GM23338 (cell line): ENCODE results near the gene STX8. TPM values are rescaled to one million over a fixed set of nuclear protein-coding genes. Genes with fewer than 3 reads are reported as not detected.

Experiments
- ATAC-seq: fragments of 200-7000 bp; cut with Tn5 transposase; 3 replicates; pipeline ENCODE4 v1.9.1; 2020
- DNase-seq: peaks from one replicate; pipeline ENCODE4 v3.0.0-alpha.2; 2015; ENCODE audit warnings: low spot score
- H2AFZ ChIP-seq: fragments of 200-600 bp; sonication (generic); 2 replicates; pipeline ENCODE4 v1.8.0; 2016; ENCODE audit warnings: antibody characterized with exemption, mild to moderate bottlenecking, moderate library complexity
- H3F3A ChIP-seq: fragments of 200-600 bp; sonication (generic); replicated peaks from 2 replicates; pipeline ENCODE4 v1.8.0; 2017; ENCODE audit warnings: antibody characterized with exemption, mixed run types, low read depth
- H3K27ac ChIP-seq: fragments of 200-600 bp; sonication (generic); 2 replicates; pipeline ENCODE4 v1.6.1; 2016; ENCODE audit warnings: low read depth
- H3K27me3 ChIP-seq: fragments of 200-600 bp; sonication (generic); 2 replicates; pipeline ENCODE4 v1.8.0; 2016; ENCODE audit warnings: mild to moderate bottlenecking, mixed run types, moderate library complexity; ENCODE audit not compliant: insufficient read depth
- H3K36me3 ChIP-seq: fragments of 200-600 bp; sonication (generic); 2 replicates; pipeline ENCODE4 v1.8.0; 2016; ENCODE audit warnings: mild to moderate bottlenecking; ENCODE audit not compliant: insufficient read depth
- H3K4me1 ChIP-seq: fragments of 200-600 bp; sonication (generic); 2 replicates; pipeline ENCODE4 v1.8.0; 2016; ENCODE audit warnings: mild to moderate bottlenecking, moderate library complexity; ENCODE audit not compliant: insufficient read depth
- H3K4me2 ChIP-seq: fragments of 200-600 bp; sonication (generic); 2 replicates; pipeline ENCODE4 v1.7.1; 2017; ENCODE audit warnings: mixed run types
- H3K4me3 ChIP-seq: fragments of 200-600 bp; sonication (generic); 2 replicates; pipeline ENCODE4 v1.6.1; 2016; ENCODE audit warnings: mixed run types
- H3K79me2 ChIP-seq: fragments of 200-600 bp; sonication (generic); replicated peaks from 2 replicates; pipeline ENCODE4 v1.8.0; 2017; ENCODE audit warnings: mild to moderate bottlenecking; ENCODE audit not compliant: insufficient read depth
- H3K9me2 ChIP-seq: fragments of 200-600 bp; sonication (generic); 2 replicates; pipeline ENCODE4 v1.8.0; 2017; ENCODE audit not compliant: insufficient read depth
- H4K20me1 ChIP-seq: fragments of 200-600 bp; sonication (generic); replicated peaks from 2 replicates; pipeline ENCODE4 v1.8.0; 2017; ENCODE audit warnings: mild to moderate bottlenecking; ENCODE audit not compliant: insufficient read depth
- H3K27ac Mint-ChIP-seq: 2 replicates; pipeline ENCODE4 v1.8.0; 2020; ENCODE audit warnings: inconsistent platforms, mild to moderate bottlenecking, moderate library complexity, mixed read lengths
- H3K27me3 Mint-ChIP-seq: 3 replicates; pipeline ENCODE4 v1.8.0; 2022; ENCODE audit warnings: low read depth, mild to moderate bottlenecking, moderate library complexity, mixed read lengths, inconsistent platforms; ENCODE audit not compliant: insufficient read depth, poor library complexity
- H3K36me3 Mint-ChIP-seq: 3 replicates; pipeline ENCODE4 v1.8.0; 2021; ENCODE audit warnings: low read depth, mild to moderate bottlenecking, inconsistent platforms, moderate library complexity, mixed read lengths
- H3K4me1 Mint-ChIP-seq: 3 replicates; pipeline ENCODE4 v1.8.0; 2020; ENCODE audit warnings: mild to moderate bottlenecking, inconsistent platforms, mixed read lengths
- H3K4me3 Mint-ChIP-seq: 3 replicates; pipeline ENCODE4 v1.8.0; 2021; ENCODE audit warnings: moderate library complexity, mild to moderate bottlenecking, inconsistent platforms, mixed read lengths
- H3K9me3 Mint-ChIP-seq: 3 replicates; pipeline ENCODE4 v1.8.0; 2020; ENCODE audit warnings: moderate library complexity, mild to moderate bottlenecking, inconsistent platforms, mixed read lengths
- CREB1 ChIP-seq: fragments of 250-450 bp; sonication (Bioruptor Pico); IDR thresholded peaks from 2 replicates; pipeline ENCODE4 v1.5.0; 2020; ENCODE audit warnings: low read depth, mild to moderate bottlenecking, moderate library complexity
- EZH2 ChIP-seq: fragments of 200-600 bp; sonication (generic); IDR thresholded peaks from one replicate; pipeline ENCODE4 v1.8.0; 2017; ENCODE audit warnings: antibody characterized with exemption, mild to moderate bottlenecking, low read depth; ENCODE audit not compliant: unreplicated experiment
- EZH2phosphoT487 ChIP-seq: fragments of 200-600 bp; sonication (generic); IDR thresholded peaks from one replicate; pipeline ENCODE4 v1.8.1; 2018; ENCODE audit warnings: antibody characterized with exemption; ENCODE audit not compliant: unreplicated experiment
- JUNB ChIP-seq: IDR thresholded peaks from one replicate; pipeline ENCODE4 v1.6.1; 2016; ENCODE audit warnings: antibody characterized with exemption; ENCODE audit not compliant: unreplicated experiment
- NANOG ChIP-seq: IDR thresholded peaks from 2 replicates; pipeline ENCODE4 v1.6.1; 2016; ENCODE audit warnings: antibody characterized with exemption, borderline replicate concordance
- POLR2AphosphoS5 ChIP-seq: IDR thresholded peaks from 2 replicates; pipeline ENCODE4 v1.6.1; 2016; ENCODE audit warnings: antibody characterized with exemption, low read depth
- STAT1 ChIP-seq: IDR thresholded peaks from one replicate; pipeline ENCODE4 v1.6.1; 2016; ENCODE audit warnings: antibody characterized with exemption; ENCODE audit not compliant: unreplicated experiment
- ZNF114 ChIP-seq: fragments of 250-450 bp; sonication (Bioruptor Pico); IDR thresholded peaks from 2 replicates; pipeline ENCODE4 v1.5.0; 2020; ENCODE audit warnings: mild to moderate bottlenecking, moderate library complexity
- ZNF331 ChIP-seq: fragments of 250-450 bp; sonication (Bioruptor Pico); IDR thresholded peaks from 2 replicates; pipeline ENCODE4 v1.5.0; 2020; ENCODE audit warnings: low read depth, mild to moderate bottlenecking, moderate library complexity
- polyA plus RNA-seq: library from polyadenylated mRNA; unstranded; fragments of >200 nt; fragmentation: Nextera tagmentation; extraction: Ambion mirVana; gene quantifications from 2 replicates; pipeline ENCODE4 v1.2.1, GENCODE V29; 2016
- total RNA-seq: library from RNA; depleted of rRNA; stranded (reverse); fragments of >200 nt; shearing (Covaris generic); gene quantifications from 2 replicates; pipeline ENCODE4 v1.2.3, GENCODE V29; 2014
- TF ChIP-seq, protein P1 (sequence below): fragments of 250-450 bp; sonication (Bioruptor Pico); IDR thresholded peaks from 2 replicates; pipeline ENCODE4 v1.5.0; 2020; ENCODE audit warnings: mild to moderate bottlenecking, moderate library complexity
- TF ChIP-seq, protein P2 (sequence below), 2 experiments: fragments of 200-600 bp in 1 of 2; sonication (generic) in 1 of 2; conservative IDR thresholded peaks; 2 replicates each; pipeline versions ENCODE4 v1.5.1 to v1.6.1; 2016 to 2017; ENCODE audit warnings: antibody characterized with exemption in 2 of 2, low read depth in 2 of 2, mild to moderate bottlenecking in 2 of 2, moderate library complexity in 1 of 2
- TF ChIP-seq, protein P3 (sequence below): IDR thresholded peaks from 2 replicates; pipeline ENCODE4 v1.6.1; 2016; ENCODE audit warnings: antibody characterized with exemption
- TF ChIP-seq, protein P4 (sequence below): IDR thresholded peaks from one replicate; pipeline ENCODE4 v1.6.1; 2018; ENCODE audit warnings: antibody characterized with exemption; ENCODE audit not compliant: unreplicated experiment

The STX8 gene
- total and polyA plus RNA-seq, 2 experiments from 2014 or later, result 59.4 to 82.3 TPM

DNA sequence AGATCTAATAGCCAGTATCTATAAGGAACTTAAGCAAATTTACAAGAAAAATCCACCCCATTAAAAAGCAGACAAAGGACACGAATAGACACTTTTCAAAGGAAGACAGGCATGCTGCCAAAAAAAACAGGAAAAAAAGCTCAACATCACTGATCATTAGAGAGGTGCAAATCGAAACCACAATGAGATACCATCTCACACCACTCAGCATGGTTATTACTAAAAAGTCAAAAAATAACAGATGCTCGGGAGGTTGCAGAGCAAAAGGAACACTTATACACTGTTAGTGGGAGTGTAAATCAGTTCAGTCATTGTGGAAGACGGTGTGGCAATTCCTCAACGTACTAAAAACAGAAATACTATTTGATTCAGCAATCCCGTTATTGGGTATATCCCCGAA is 9.6 kb downstream of the STX8 start:
- Histone ChIP-seq H3K4me2 (no peak overlapping the region), H3K36me3 (0 out of 2 replicates have a peak, but pooled peaks cover 10% of the 10 kb centered on the region), H3K79me2 (peaks cover 15% of the 10 kb centered on the region), H3K4me1 (no peaks in the 10 kb centered on the region), H3K4me3 (no peak overlapping the region), H2AFZ (no peak overlapping the region), H3K27me3 (no peaks in the 10 kb centered on the region), H3F3A (no peaks in the 10 kb centered on the region), H4K20me1 (no peaks in the 10 kb centered on the region; the same call in 1 of the 2 replicates), H3K27ac (no peak overlapping the region), H3K9me2 (no peaks in the 10 kb centered on the region)
- Mint-ChIP-seq H3K27me3 (no peaks in the 10 kb centered on the region), H3K9me3 (no peaks in the 10 kb centered on the region), H3K36me3 (peaks cover 14% of the 10 kb centered on the region), H3K4me3 (no peak overlapping the region), H3K27ac (no peak overlapping the region), H3K4me1 (no peaks in the 10 kb centered on the region)
- TF ChIP-seq EZH2 (no peak), ZNF114 (CRISPR knock-in tag) (no peak), POLR2AphosphoS5 (no peak), CREB1 (CRISPR knock-in tag) (no peak), NANOG (no peak), STAT1 (no peak), EZH2phosphoT487 (no peak), JUNB (no peak), ZNF331 (CRISPR knock-in tag) (no peak)
- TF ChIP-seq, protein P1, sequence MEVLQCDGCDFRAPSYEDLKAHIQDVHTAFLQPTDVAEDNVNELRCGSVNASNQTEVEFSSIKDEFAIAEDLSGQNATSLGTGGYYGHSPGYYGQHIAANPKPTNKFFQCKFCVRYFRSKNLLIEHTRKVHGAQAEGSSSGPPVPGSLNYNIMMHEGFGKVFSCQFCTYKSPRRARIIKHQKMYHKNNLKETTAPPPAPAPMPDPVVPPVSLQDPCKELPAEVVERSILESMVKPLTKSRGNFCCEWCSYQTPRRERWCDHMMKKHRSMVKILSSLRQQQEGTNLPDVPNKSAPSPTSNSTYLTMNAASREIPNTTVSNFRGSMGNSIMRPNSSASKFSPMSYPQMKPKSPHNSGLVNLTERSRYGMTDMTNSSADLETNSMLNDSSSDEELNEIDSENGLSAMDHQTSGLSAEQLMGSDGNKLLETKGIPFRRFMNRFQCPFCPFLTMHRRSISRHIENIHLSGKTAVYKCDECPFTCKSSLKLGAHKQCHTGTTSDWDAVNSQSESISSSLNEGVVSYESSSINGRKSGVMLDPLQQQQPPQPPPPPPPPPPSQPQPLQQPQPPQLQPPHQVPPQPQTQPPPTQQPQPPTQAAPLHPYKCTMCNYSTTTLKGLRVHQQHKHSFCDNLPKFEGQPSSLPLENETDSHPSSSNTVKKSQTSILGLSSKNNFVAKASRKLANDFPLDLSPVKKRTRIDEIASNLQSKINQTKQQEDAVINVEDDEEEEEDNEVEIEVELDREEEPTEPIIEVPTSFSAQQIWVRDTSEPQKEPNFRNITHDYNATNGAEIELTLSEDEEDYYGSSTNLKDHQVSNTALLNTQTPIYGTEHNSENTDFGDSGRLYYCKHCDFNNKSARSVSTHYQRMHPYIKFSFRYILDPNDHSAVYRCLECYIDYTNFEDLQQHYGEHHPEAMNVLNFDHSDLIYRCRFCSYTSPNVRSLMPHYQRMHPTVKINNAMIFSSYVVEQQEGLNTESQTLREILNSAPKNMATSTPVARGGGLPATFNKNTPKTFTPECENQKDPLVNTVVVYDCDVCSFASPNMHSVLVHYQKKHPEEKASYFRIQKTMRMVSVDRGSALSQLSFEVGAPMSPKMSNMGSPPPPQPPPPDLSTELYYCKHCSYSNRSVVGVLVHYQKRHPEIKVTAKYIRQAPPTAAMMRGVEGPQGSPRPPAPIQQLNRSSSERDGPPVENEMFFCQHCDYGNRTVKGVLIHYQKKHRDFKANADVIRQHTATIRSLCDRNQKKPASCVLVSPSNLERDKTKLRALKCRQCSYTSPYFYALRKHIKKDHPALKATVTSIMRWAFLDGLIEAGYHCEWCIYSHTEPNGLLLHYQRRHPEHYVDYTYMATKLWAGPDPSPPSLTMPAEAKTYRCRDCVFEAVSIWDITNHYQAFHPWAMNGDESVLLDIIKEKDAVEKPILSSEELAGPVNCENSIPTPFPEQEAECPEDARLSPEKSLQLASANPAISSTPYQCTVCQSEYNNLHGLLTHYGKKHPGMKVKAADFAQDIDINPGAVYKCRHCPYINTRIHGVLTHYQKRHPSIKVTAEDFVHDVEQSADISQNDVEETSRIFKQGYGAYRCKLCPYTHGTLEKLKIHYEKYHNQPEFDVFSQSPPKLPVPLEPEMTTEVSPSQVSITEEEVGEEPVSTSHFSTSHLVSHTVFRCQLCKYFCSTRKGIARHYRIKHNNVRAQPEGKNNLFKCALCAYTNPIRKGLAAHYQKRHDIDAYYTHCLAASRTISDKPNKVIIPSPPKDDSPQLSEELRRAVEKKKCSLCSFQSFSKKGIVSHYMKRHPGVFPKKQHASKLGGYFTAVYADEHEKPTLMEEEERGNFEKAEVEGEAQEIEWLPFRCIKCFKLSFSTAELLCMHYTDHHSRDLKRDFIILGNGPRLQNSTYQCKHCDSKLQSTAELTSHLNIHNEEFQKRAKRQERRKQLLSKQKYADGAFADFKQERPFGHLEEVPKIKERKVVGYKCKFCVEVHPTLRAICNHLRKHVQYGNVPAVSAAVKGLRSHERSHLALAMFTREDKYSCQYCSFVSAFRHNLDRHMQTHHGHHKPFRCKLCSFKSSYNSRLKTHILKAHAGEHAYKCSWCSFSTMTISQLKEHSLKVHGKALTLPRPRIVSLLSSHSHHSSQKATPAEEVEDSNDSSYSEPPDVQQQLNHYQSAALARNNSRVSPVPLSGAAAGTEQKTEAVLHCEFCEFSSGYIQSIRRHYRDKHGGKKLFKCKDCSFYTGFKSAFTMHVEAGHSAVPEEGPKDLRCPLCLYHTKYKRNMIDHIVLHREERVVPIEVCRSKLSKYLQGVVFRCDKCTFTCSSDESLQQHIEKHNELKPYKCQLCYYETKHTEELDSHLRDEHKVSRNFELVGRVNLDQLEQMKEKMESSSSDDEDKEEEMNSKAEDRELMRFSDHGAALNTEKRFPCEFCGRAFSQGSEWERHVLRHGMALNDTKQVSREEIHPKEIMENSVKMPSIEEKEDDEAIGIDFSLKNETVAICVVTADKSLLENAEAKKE (CRISPR knock-in tag), result no peak
- TF ChIP-seq, protein P2, sequence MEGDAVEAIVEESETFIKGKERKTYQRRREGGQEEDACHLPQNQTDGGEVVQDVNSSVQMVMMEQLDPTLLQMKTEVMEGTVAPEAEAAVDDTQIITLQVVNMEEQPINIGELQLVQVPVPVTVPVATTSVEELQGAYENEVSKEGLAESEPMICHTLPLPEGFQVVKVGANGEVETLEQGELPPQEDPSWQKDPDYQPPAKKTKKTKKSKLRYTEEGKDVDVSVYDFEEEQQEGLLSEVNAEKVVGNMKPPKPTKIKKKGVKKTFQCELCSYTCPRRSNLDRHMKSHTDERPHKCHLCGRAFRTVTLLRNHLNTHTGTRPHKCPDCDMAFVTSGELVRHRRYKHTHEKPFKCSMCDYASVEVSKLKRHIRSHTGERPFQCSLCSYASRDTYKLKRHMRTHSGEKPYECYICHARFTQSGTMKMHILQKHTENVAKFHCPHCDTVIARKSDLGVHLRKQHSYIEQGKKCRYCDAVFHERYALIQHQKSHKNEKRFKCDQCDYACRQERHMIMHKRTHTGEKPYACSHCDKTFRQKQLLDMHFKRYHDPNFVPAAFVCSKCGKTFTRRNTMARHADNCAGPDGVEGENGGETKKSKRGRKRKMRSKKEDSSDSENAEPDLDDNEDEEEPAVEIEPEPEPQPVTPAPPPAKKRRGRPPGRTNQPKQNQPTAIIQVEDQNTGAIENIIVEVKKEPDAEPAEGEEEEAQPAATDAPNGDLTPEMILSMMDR (conservative IDR thresholded peaks at IDR 0.05; ENCODE audit: low read depth in 2 of 2), result no peak
- TF ChIP-seq, protein P3, sequence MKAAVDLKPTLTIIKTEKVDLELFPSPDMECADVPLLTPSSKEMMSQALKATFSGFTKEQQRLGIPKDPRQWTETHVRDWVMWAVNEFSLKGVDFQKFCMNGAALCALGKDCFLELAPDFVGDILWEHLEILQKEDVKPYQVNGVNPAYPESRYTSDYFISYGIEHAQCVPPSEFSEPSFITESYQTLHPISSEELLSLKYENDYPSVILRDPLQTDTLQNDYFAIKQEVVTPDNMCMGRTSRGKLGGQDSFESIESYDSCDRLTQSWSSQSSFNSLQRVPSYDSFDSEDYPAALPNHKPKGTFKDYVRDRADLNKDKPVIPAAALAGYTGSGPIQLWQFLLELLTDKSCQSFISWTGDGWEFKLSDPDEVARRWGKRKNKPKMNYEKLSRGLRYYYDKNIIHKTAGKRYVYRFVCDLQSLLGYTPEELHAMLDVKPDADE, result no peak
- TF ChIP-seq, protein P4, sequence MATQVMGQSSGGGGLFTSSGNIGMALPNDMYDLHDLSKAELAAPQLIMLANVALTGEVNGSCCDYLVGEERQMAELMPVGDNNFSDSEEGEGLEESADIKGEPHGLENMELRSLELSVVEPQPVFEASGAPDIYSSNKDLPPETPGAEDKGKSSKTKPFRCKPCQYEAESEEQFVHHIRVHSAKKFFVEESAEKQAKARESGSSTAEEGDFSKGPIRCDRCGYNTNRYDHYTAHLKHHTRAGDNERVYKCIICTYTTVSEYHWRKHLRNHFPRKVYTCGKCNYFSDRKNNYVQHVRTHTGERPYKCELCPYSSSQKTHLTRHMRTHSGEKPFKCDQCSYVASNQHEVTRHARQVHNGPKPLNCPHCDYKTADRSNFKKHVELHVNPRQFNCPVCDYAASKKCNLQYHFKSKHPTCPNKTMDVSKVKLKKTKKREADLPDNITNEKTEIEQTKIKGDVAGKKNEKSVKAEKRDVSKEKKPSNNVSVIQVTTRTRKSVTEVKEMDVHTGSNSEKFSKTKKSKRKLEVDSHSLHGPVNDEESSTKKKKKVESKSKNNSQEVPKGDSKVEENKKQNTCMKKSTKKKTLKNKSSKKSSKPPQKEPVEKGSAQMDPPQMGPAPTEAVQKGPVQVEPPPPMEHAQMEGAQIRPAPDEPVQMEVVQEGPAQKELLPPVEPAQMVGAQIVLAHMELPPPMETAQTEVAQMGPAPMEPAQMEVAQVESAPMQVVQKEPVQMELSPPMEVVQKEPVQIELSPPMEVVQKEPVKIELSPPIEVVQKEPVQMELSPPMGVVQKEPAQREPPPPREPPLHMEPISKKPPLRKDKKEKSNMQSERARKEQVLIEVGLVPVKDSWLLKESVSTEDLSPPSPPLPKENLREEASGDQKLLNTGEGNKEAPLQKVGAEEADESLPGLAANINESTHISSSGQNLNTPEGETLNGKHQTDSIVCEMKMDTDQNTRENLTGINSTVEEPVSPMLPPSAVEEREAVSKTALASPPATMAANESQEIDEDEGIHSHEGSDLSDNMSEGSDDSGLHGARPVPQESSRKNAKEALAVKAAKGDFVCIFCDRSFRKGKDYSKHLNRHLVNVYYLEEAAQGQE, result no peak
- ATAC-seq, result no peak
- no peak for DNase-seq
